ENCODE measurements around the gene WDR3.
"Not testable (repeated sequence)": the region's sequence is repeated elsewhere in the genome, so short reads cannot be mapped to it uniquely, and the experiment has no call there.

WDR3 gene

GRCh38 chr1:117929343-117930172 lies at the start of gene WDR3, which contains the start of gene GDAP2:
TSS of gene WDR3 (plus strand) at chr1:117929739. CDS start at chr1:117933320, 3,581 bp downstream.
TSS of gene GDAP2 (minus strand) at chr1:117929621. CDS start at chr1:117920357, 9,264 bp downstream.
- peak; percentile 28 for DNase-seq

GRCh38 chr1:117883616-117884015 lies 45.9 kb upstream of the WDR3 start:
- DNase-seq: no peak

- DNase-seq: no peak
These were observed 43.3 kb upstream of the WDR3 start for GRCh38 chr1:117886101-117886795.

DNA sequence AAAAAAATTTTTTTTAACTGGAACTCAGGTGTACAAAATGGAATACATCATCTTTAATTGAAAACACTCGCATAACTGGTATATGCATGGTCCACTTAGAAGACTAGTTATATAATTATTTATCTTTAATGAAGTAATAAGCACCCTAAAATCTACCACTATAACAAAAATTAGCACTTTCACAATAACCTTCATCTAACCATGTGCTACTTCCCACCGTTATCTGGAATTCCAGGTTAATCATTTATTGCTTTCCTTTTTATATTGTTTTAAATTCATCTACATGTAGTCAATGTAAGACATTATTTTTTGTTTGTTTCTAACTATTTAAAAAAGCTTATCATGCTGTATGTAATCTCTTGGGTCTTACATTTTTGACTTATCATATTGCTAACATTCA lies 39.1 kb upstream of the WDR3 start:
- no peak for DNase-seq

DNA sequence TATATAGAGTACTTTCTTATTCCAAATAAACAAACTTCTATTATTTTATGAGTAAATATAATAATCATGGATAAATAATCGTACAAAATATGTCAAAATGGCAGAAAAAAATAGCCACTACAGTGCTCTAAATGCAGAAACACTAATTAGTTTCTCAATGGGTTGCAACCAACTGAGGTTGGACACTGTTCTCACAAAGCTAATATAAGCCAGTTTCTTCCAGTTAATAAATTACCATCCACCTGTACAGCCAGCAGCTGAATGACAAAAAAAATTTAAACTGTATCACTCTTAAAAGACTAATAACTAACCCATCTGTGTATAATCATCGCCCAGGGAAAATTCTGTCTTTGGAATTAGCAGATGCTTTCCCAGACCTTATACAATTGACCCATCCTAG lies 37.0 kb upstream of the WDR3 start:
- DNase-seq: no peak

- no peak for DNase-seq
These were observed 35.5 kb upstream of the WDR3 start for GRCh38 chr1:117894078-117894477.

DNA sequence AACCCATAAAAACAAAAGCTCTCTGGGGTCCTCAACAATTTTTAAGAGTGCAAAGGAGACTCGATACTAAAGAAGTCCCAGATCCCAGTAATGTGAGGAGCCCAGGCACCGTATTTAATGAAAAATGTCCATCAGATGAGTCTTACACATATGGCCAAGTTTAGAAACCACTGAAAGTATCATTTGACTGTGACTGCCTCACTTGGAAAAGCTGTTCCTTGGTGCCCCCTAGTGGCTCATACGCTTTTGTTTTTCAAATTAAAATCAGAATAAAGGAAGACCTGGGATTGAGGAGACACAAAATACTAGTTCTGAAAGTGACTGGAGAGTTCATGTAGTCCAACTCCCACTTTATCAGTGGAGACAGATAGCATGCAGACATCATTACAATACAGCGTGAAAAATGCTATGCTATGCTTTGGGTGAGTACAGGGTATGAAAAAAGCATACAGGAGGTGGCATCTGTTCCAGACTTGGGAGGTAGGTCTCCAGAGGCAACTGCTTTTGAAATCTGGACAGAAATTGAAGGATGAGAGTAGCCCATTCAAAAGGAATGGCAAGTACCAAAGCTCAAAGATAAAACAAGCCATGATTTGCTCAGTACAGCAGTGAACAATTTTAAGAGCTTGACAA lies 33.9 kb upstream of the WDR3 start:
- no peak for DNase-seq

- DNase-seq: no peak
These were observed 32.0 kb upstream of the WDR3 start for GRCh38 chr1:117897551-117897950.

DNA sequence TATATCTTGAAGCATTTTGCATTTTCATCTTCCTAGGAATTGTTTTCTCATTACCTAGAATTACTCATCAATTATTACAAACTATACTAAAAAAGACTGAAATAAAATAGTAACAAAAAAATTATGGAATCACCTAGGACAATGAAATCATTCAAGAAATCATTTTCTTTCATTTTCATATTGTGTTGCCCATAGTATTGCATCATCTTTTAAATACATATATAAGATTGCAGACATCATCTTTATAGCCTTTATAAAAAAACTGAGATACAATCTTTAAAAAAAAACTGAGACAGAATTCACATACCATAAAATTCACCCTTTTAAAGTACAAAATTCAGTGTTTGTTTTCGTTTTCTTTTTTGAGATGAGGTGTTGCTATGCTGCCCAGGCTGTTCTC lies 29.7 kb upstream of the WDR3 start:
- no peak for DNase-seq

DNA sequence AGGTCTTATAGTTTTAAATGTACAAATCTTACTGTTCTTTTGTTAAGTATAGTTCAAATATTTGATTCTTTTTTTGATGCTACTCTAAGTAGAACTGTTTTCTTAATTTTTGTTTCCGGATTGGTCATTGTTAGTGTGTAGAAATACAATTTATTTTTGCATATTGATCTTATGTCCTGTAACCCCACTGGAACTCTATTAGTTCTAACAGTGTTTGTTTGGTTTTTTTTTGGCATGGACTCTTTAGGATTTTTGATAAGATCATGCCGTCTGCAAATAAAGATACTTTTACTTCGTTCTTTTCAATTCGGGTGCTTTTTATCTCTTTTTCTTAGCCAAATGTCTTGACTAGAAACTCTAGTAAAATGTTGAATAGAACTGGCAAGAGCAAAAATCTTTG lies 26.6 kb upstream of the WDR3 start:
- DNase-seq: no peak

DNA sequence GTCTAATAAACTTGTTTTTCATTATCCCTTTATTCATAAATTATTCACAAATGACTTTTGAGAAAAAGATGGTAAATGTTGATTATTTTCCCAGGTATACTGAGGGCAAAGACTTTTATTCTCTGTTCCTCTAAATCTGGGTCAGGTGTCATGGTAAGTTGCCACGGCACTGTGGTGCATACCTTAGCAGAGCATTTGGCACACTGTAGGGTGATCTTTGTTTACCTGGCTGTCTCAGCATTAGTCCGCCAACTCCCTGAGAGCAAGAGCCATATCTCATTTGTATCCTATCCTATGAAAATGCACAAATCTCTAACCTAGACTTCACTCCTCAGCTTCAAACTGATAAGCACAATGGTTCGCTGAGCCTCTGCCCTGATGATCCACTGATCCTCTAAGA lies 25.1 kb upstream of the WDR3 start:
- no peak for DNase-seq

DNA sequence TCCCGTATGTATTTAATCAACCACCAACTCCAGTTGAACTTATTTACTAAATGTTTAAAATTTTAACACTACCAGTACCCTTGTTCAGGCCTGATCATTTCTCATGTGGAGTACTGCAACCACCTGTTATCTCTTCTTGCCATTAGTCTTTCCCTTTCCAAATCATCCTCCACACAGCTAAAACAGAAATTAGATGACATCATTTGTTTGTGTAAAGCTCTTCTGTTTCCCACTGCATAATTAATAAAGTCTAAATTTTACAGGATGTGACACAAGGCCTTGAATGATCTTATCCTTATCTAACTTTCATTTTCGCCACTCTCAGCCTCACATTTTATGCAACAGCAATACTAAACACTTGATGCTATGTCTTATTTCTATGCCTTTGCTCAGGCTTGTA lies 24.5 kb upstream of the WDR3 start:
- no peak for DNase-seq

DNA sequence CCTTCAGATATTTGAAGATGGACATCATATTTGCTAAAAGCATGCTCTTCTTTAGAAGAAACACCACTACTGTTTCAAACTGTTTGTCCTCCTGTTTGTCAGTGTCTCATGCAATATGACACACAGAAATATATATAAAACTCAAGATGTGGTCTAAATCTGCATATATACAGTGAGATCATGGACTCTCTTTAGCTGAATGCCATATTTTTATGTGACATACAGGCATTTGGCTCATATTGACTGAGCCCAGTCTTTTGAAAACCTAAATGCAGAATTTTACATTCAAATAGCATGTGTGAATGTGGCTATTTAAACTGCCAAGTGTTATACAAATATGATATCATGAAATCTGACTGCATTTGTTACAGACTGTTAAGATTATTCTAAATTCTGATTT lies 18.5 kb upstream of the WDR3 start:
- no peak for DNase-seq

DNA sequence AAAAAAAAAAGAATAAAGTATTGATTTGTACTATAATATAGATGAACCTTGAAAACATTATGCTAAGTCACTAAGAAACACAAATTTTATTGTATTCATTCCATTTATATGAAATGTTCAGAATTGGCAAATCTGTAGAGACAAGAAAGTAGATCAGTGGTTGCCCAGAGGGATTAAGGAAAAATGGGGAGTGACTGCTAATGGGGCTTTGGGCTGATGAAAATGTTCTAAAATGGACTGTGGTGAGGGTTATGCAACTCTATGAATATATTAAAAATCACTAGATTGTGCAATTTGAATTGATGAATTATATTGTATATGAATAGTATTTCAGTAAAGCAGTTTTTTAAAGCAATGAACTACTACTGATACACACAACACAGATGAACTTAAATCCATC lies 10.2 kb upstream of the WDR3 start:
- no peak for DNase-seq

DNA sequence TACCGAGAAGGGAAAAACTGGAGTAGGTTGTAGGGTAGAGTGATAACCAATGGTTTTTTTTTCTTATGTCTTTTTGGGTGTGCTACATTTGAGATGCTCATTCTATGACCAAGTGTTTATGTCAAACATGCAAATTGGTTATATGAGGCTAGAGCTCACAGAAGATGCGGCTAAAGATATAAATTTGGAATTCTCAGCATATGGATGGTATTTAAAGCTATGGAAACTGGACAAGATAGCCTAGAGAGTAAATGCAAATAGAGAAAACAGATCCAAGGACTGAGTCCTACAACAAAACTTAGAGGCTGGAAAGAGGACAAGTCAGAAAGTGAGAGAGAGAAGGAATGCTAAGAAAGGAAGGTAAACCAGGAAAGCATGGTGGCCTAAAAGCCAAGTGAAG lies 7.5 kb upstream of the WDR3 start:
- DNase-seq: no peak

GRCh38 chr1:117922717-117923116 lies 6.8 kb upstream of the WDR3 start:
- not testable (repeated sequence) for DNase-seq

- DNase-seq: no peak
These were observed 3.6 kb upstream of the WDR3 start for GRCh38 chr1:117925981-117926380.

GRCh38 chr1:117928881-117929342 lies 627 bp upstream of the WDR3 start:
- DNase-seq: no peak

DNA sequence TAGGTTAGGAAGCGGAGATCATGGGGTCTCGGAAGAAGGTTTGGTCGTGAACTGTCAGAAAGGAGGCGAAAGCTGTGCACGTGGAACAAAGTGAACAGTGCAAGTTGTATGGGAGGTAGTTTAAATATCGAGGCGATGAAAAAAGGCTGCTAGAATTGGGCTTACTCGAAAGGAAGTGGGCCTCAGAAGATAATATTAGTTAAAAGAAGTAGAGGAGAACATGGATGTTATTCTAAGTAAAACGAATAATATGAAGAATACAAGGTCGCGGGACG lies 571 bp downstream of the WDR3 start:
- no peak for DNase-seq

DNA sequence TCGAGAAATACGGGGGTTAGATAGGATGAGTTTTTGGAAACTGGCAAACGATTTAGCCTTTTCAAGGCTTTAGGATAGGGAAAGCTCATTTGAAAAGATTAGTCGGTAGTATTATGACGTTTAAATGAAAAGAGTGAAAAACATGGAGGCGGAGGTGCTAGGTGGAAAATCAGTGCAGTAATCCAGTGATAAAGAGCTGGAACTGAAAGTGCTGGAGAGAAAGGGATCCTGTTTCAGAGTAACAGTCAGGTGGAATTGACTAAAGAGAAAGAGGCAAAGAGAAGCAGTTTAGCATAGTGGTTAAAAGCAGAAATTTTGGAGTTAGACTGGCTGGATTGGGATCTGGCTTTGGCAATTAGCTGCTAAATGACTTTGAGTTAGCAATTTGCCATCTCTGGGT lies 945 bp downstream of the WDR3 start:
- DNase-seq: no peak

DNA sequence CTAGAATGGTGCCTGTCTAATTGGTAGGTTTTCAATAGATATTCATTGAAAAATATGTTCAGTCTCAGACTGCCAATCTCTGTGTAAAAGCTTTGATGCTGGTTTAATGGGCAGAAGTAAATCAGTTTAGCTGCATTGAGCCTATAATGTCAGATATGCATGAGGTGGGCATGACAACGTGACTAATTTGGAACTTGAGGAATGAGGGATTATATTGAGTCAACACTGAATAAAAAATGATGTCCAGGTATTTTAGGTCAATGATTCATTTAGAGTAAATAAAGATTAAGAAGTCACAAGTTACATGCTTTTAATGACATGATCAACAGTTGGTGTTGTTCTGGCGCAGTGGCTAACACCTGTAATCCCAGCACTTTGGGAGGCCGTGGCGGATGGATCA lies 3.0 kb downstream of the WDR3 start:
- no peak for DNase-seq

GRCh38 chr1:117933769-117934168 lies 4.2 kb downstream of the WDR3 start:
- no peak for DNase-seq

GRCh38 chr1:117942293-117942692 lies 12.8 kb downstream of the WDR3 start:
- DNase-seq: no peak

GRCh38 chr1:117952386-117952785 lies 22.8 kb downstream of the WDR3 start:
- DNase-seq: no peak

All from 8988T (cell line).